ENCODE results near the gene THSD4.

THSD4 gene

GRCh38 chr15:71242292-71242691, 127.0 kb downstream of the THSD4 start:
- no peak overlapping the region for H3K27ac ChIP-seq (ENCODE audit: low read depth, low read length)
- peaks cover 0 to 3% (median 0%) of the 10 kb centered on the region in 5 donors for H3K27me3 ChIP-seq (ENCODE audit: control insufficient read depth in 5 of 5, insufficient read depth in 4 of 5, low read length in 5 of 5)
- H3K9me3 ChIP-seq (ENCODE audit: control insufficient read depth in 5 of 5, low read length in 5 of 5), result peaks cover 0 to 2% (median 0%) of the 10 kb centered on the region in 5 donors
- no peaks in the 10 kb centered on the region for H3K36me3 ChIP-seq (ENCODE audit: control insufficient read depth in 5 of 5, insufficient read depth in 5 of 5, low read length in 5 of 5)
- H3K9ac ChIP-seq (ENCODE audit: low read length in 5 of 5), result no peak overlapping the region
- H3K4me3 ChIP-seq (ENCODE audit: low read depth in 1 of 5, low read length in 5 of 5), result no peak overlapping the region
- no peaks in the 10 kb centered on the region for H3K4me1 ChIP-seq (ENCODE audit: control insufficient read depth in 5 of 5, insufficient read depth in 5 of 5, low read length in 5 of 5)

DNA sequence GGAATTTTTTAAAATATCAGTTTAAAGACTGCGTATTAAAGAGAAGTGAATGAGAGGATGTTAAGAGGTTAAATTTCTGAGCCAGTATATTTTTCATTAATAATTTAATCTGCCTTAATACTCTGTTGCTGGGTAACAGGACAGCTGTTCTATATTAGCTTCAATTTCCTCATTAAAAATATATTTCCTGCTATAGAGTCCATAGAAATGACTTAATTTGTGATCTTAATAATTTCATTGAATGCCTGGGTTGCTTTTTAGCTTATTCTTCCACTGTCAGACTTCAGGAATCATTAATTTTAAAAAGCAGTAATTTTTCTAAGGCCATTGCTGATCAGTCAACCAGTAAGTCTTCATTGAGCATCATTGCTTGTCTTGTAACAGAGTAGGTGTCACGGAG, 129.0 kb downstream of the THSD4 start:
- Histone ChIP-seq H3K4me3 (ENCODE audit: low read depth in 1 of 5, low read length in 5 of 5) (no peak overlapping the region), H3K36me3 (ENCODE audit: control insufficient read depth in 5 of 5, insufficient read depth in 5 of 5, low read length in 5 of 5) (no peaks in the 10 kb centered on the region), H3K4me1 (ENCODE audit: control insufficient read depth in 5 of 5, insufficient read depth in 5 of 5, low read length in 5 of 5) (no peaks in the 10 kb centered on the region), H3K9me3 (ENCODE audit: control insufficient read depth in 5 of 5, low read length in 5 of 5) (peaks cover 0 to 2% (median 0%) of the 10 kb centered on the region in 5 donors), H3K27ac (ENCODE audit: low read depth, low read length) (no peak overlapping the region), H3K27me3 (ENCODE audit: control insufficient read depth in 5 of 5, insufficient read depth in 4 of 5, low read length in 5 of 5) (no peaks in the 10 kb centered on the region), H3K9ac (ENCODE audit: low read length in 5 of 5) (no peak overlapping the region)

DNA sequence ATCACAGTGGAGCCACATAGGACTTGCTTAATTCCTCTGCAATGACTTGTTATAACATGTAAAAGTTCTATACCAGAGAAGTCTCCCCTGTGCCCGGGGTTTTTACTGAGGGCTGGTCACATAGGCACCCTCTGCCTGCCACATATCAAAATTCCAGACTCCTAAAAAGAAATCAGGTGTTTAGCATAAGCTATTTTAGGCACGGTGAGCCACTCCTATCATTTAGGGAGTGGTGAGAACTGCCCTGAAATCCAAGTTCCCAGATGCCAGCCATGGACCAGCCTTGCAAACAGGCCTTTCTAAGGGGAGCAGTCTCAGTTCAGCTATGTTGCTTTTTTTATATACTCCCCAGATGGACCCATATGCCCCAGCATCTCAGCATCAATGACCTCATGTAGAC, 130.3 kb downstream of the THSD4 start:
- H3K36me3 ChIP-seq (ENCODE audit: control insufficient read depth in 5 of 5, insufficient read depth in 5 of 5, low read length in 5 of 5), result no peaks in the 10 kb centered on the region
- H3K27ac ChIP-seq (ENCODE audit: low read depth, low read length), result no peak overlapping the region
- no peaks in the 10 kb centered on the region for H3K27me3 ChIP-seq (ENCODE audit: control insufficient read depth in 5 of 5, insufficient read depth in 4 of 5, low read length in 5 of 5)
- H3K4me1 ChIP-seq (ENCODE audit: control insufficient read depth in 5 of 5, insufficient read depth in 5 of 5, low read length in 5 of 5), result no peaks in the 10 kb centered on the region
- H3K9me3 ChIP-seq (ENCODE audit: control insufficient read depth in 5 of 5, low read length in 5 of 5), result peaks cover 0 to 2% (median 0%) of the 10 kb centered on the region in 5 donors
- no peak overlapping the region for H3K4me3 ChIP-seq (ENCODE audit: low read depth in 1 of 5, low read length in 5 of 5)
- H3K9ac ChIP-seq (ENCODE audit: low read length in 5 of 5), result no peak overlapping the region

GRCh38 chr15:71248386-71248785, 133.1 kb downstream of the THSD4 start:
- Histone ChIP-seq H3K9me3 (ENCODE audit: control insufficient read depth in 5 of 5, low read length in 5 of 5) (no peaks in the 10 kb centered on the region), H3K4me1 (ENCODE audit: control insufficient read depth in 5 of 5, insufficient read depth in 5 of 5, low read length in 5 of 5) (no peaks in the 10 kb centered on the region), H3K27ac (ENCODE audit: low read depth, low read length) (no peak overlapping the region), H3K9ac (ENCODE audit: low read length in 5 of 5) (no peak overlapping the region), H3K4me3 (ENCODE audit: low read depth in 1 of 5, low read length in 5 of 5) (no peak overlapping the region), H3K36me3 (ENCODE audit: control insufficient read depth in 5 of 5, insufficient read depth in 5 of 5, low read length in 5 of 5) (no peaks in the 10 kb centered on the region), H3K27me3 (ENCODE audit: control insufficient read depth in 5 of 5, insufficient read depth in 4 of 5, low read length in 5 of 5) (no peaks in the 10 kb centered on the region)

- H3K9ac ChIP-seq (ENCODE audit: low read length in 5 of 5), result no peak overlapping the region
- no peaks in the 10 kb centered on the region for H3K9me3 ChIP-seq (ENCODE audit: control insufficient read depth in 5 of 5, low read length in 5 of 5)
- H3K4me3 ChIP-seq (ENCODE audit: low read depth in 1 of 5, low read length in 5 of 5), result no peak overlapping the region
- H3K27me3 ChIP-seq (ENCODE audit: control insufficient read depth in 5 of 5, insufficient read depth in 4 of 5, low read length in 5 of 5), result no peaks in the 10 kb centered on the region
- no peak overlapping the region for H3K27ac ChIP-seq (ENCODE audit: low read depth, low read length)
- H3K4me1 ChIP-seq (ENCODE audit: control insufficient read depth in 5 of 5, insufficient read depth in 5 of 5, low read length in 5 of 5), result no peaks in the 10 kb centered on the region
- no peaks in the 10 kb centered on the region for H3K36me3 ChIP-seq (ENCODE audit: control insufficient read depth in 5 of 5, insufficient read depth in 5 of 5, low read length in 5 of 5)
Observed at GRCh38 chr15:71249986-71250385, 134.7 kb downstream of the THSD4 start.

DNA sequence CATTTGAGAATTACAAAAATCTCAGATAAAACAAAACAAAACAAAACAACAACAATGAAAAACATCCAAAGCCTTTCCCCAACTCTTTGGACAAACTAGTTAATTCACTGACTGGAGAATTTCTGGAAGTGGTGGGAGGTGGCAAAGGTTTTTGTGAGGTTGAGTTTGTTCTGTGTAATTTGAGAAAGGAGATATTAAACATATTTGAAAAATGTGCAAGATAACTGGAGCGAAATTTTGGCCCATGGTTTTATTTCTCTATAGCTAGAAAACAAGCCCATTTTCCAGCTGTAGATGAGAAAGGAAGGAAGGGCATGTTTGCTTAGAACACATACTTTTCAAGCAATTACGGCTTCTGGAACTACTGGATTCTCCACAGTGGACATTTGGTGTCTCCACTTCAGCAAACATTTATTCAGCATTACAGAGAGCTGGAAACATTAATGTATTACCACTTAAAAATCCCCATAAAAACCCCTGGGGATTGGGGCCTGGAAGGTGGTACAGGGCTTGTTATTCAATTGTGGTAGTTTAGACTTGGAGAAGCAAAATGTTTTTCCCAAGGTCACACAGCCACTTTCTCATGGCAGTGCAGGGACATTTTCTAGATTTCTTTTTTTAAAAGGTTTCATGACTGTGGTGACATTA, 135.8 kb downstream of the THSD4 start:
- H3K9me3 ChIP-seq (ENCODE audit: control insufficient read depth in 5 of 5, low read length in 5 of 5), result no peaks in the 10 kb centered on the region
- no peaks in the 10 kb centered on the region for H3K4me1 ChIP-seq (ENCODE audit: control insufficient read depth in 5 of 5, insufficient read depth in 5 of 5, low read length in 5 of 5)
- no peak overlapping the region for H3K27ac ChIP-seq (ENCODE audit: low read depth, low read length)
- H3K9ac ChIP-seq (ENCODE audit: low read length in 5 of 5), result no peak overlapping the region
- H3K36me3 ChIP-seq (ENCODE audit: control insufficient read depth in 5 of 5, insufficient read depth in 5 of 5, low read length in 5 of 5), result no peaks in the 10 kb centered on the region
- no peak overlapping the region for H3K4me3 ChIP-seq (ENCODE audit: low read depth in 1 of 5, low read length in 5 of 5)
- no peaks in the 10 kb centered on the region for H3K27me3 ChIP-seq (ENCODE audit: control insufficient read depth in 5 of 5, insufficient read depth in 4 of 5, low read length in 5 of 5)

GRCh38 chr15:71251584-71252043, 136.3 kb downstream of the THSD4 start:
- Histone ChIP-seq H3K27me3 (ENCODE audit: control insufficient read depth in 5 of 5, insufficient read depth in 4 of 5, low read length in 5 of 5) (no peaks in the 10 kb centered on the region), H3K27ac (ENCODE audit: low read depth, low read length) (no peak overlapping the region), H3K9me3 (ENCODE audit: control insufficient read depth in 5 of 5, low read length in 5 of 5) (no peaks in the 10 kb centered on the region), H3K4me1 (ENCODE audit: control insufficient read depth in 5 of 5, insufficient read depth in 5 of 5, low read length in 5 of 5) (no peaks in the 10 kb centered on the region), H3K36me3 (ENCODE audit: control insufficient read depth in 5 of 5, insufficient read depth in 5 of 5, low read length in 5 of 5) (no peaks in the 10 kb centered on the region), H3K9ac (ENCODE audit: low read length in 5 of 5) (no peak overlapping the region), H3K4me3 (ENCODE audit: low read depth in 1 of 5, low read length in 5 of 5) (no peak overlapping the region)

- Histone ChIP-seq H3K4me1 (ENCODE audit: control insufficient read depth in 5 of 5, insufficient read depth in 5 of 5, low read length in 5 of 5) (no peaks in the 10 kb centered on the region), H3K27ac (ENCODE audit: low read depth, low read length) (no peak overlapping the region), H3K9me3 (ENCODE audit: control insufficient read depth in 5 of 5, low read length in 5 of 5) (no peaks in the 10 kb centered on the region), H3K9ac (ENCODE audit: low read length in 5 of 5) (no peak overlapping the region), H3K36me3 (ENCODE audit: control insufficient read depth in 5 of 5, insufficient read depth in 5 of 5, low read length in 5 of 5) (no peaks in the 10 kb centered on the region), H3K27me3 (ENCODE audit: control insufficient read depth in 5 of 5, insufficient read depth in 4 of 5, low read length in 5 of 5) (no peaks in the 10 kb centered on the region), H3K4me3 (ENCODE audit: low read depth in 1 of 5, low read length in 5 of 5) (no peak overlapping the region)
Observed at GRCh38 chr15:71252044-71252739, 136.9 kb downstream of the THSD4 start.

DNA sequence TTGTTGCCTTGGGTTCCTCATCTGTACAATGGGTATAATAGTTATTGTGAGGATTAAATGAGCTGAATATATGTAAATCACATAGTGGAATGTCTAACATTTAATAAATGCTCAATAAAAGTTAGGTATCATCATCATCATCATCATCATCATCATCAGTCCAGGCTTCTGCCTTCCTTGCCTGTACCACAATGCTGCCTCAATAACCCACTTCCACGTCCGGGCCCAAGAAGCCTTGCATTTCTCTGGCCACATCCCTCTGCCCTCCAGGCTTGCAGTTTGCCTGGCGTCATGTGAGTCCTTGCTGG, 137.4 kb downstream of the THSD4 start:
- no peak overlapping the region for H3K4me3 ChIP-seq (ENCODE audit: low read depth in 1 of 5, low read length in 5 of 5)
- H3K27ac ChIP-seq (ENCODE audit: low read depth, low read length), result no peak overlapping the region
- no peaks in the 10 kb centered on the region for H3K27me3 ChIP-seq (ENCODE audit: control insufficient read depth in 5 of 5, insufficient read depth in 4 of 5, low read length in 5 of 5)
- H3K36me3 ChIP-seq (ENCODE audit: control insufficient read depth in 5 of 5, insufficient read depth in 5 of 5, low read length in 5 of 5), result no peaks in the 10 kb centered on the region
- H3K9me3 ChIP-seq (ENCODE audit: control insufficient read depth in 5 of 5, low read length in 5 of 5), result no peaks in the 10 kb centered on the region
- H3K9ac ChIP-seq (ENCODE audit: low read length in 5 of 5), result no peak overlapping the region
- no peaks in the 10 kb centered on the region for H3K4me1 ChIP-seq (ENCODE audit: control insufficient read depth in 5 of 5, insufficient read depth in 5 of 5, low read length in 5 of 5)

DNA sequence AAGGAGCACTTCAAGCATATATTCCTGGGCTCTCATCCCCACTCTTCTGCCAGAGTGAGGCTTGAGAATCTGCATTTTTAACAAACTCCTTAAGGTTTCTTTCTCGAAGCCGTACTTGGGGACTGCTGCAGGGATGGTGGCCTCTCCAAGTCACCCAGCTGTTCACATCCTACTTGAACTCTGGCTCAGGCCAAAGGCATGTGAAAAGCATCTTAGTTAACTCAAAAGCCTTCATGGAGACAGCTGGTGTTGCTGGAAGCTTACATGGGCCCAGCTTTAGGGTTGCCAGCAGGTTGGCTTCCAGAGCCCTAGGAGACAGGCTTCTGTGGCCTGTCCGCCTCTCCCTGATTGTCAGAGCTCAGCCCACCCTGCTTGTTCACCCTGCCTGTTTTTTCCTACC, 139.2 kb downstream of the THSD4 start:
- no peaks in the 10 kb centered on the region for H3K36me3 ChIP-seq (ENCODE audit: control insufficient read depth in 5 of 5, insufficient read depth in 5 of 5, low read length in 5 of 5)
- H3K4me3 ChIP-seq (ENCODE audit: low read depth in 1 of 5, low read length in 5 of 5), result no peak overlapping the region
- no peaks in the 10 kb centered on the region for H3K9me3 ChIP-seq (ENCODE audit: control insufficient read depth in 5 of 5, low read length in 5 of 5)
- no peaks in the 10 kb centered on the region for H3K27me3 ChIP-seq (ENCODE audit: control insufficient read depth in 5 of 5, insufficient read depth in 4 of 5, low read length in 5 of 5)
- no peak overlapping the region for H3K9ac ChIP-seq (ENCODE audit: low read length in 5 of 5)
- H3K4me1 ChIP-seq (ENCODE audit: control insufficient read depth in 5 of 5, insufficient read depth in 5 of 5, low read length in 5 of 5), result no peaks in the 10 kb centered on the region
- H3K27ac ChIP-seq (ENCODE audit: low read depth, low read length), result no peak overlapping the region
